Memory B cell (primary cell): ENCODE measurements around the gene LAMP1.
A peak's percentile ranks its signal among the peaks of the same experiment; 100 is the strongest.

Source experiments
- ATAC-seq: fragments of 150-1000 bp; cut with Tn5 transposase; 2 replicates; pipeline ENCODE4 v1.10.0; 2021; ENCODE audit warnings: low read depth, mild to moderate bottlenecking, moderate library complexity
- DNase-seq, 2 donors: peaks; one replicate each; pipeline ENCODE4 v3.0.0; 2022; ENCODE audit warnings: low spot score in 2 of 2
- H3K27ac Mint-ChIP-seq: one replicate; pipeline ENCODE4 v1.8.0; 2022; ENCODE audit warnings: mild to moderate bottlenecking, moderate library complexity, mixed read lengths
- H3K27me3 Mint-ChIP-seq: one replicate; pipeline ENCODE4 v1.8.0; 2022; ENCODE audit warnings: mixed read lengths
- H3K36me3 Mint-ChIP-seq: one replicate; pipeline ENCODE4 v1.8.0; 2022; ENCODE audit warnings: mild to moderate bottlenecking, mixed read lengths
- H3K4me1 Mint-ChIP-seq: one replicate; pipeline ENCODE4 v1.8.0; 2022; ENCODE audit warnings: mixed read lengths
- H3K4me3 Mint-ChIP-seq: one replicate; pipeline ENCODE4 v1.8.0; 2022; ENCODE audit warnings: mild to moderate bottlenecking, moderate library complexity, mixed read lengths
- H3K9me3 Mint-ChIP-seq: one replicate; pipeline ENCODE4 v1.8.0; 2022; ENCODE audit warnings: mixed read lengths

Gene LAMP1

GRCh38 chr13:113349491-113349890 is 52.5 kb downstream of the LAMP1 start:
- peaks cover 10% of the 10 kb centered on the region for H3K27me3 Mint-ChIP-seq

GRCh38 chr13:113350065-113350937 is 53.3 kb downstream of the LAMP1 start:
- ATAC-seq: no peak
- H3K27me3 Mint-ChIP-seq: peaks cover 10% of the 10 kb centered on the region
- H3K9me3 Mint-ChIP-seq: no peaks in the 10 kb centered on the region
- no peaks in the 10 kb centered on the region for H3K36me3 Mint-ChIP-seq
- no peak overlapping the region for H3K4me3 Mint-ChIP-seq
- DNase-seq: no peak
- no peak overlapping the region for H3K27ac Mint-ChIP-seq
- no peaks in the 10 kb centered on the region for H3K4me1 Mint-ChIP-seq

More at GRCh38 chr13:113349491-113349890, 52.5 kb downstream of the LAMP1 start:
- Mint-ChIP-seq H3K36me3 (no peaks in the 10 kb centered on the region), H3K9me3 (no peaks in the 10 kb centered on the region), H3K4me3 (no peak overlapping the region), H3K4me1 (no peaks in the 10 kb centered on the region), H3K27ac (no peak overlapping the region)
- DNase-seq: no peak
- ATAC-seq: no peak

GRCh38 chr13:113350938-113351335 is 53.9 kb downstream of the LAMP1 start:
- no peak for DNase-seq
- H3K36me3 Mint-ChIP-seq: no peaks in the 10 kb centered on the region
- H3K4me3 Mint-ChIP-seq: no peak overlapping the region
- no peaks in the 10 kb centered on the region for H3K9me3 Mint-ChIP-seq
- no peak overlapping the region for H3K27ac Mint-ChIP-seq
- H3K4me1 Mint-ChIP-seq: no peaks in the 10 kb centered on the region
- no peak for ATAC-seq
- H3K27me3 Mint-ChIP-seq: peaks cover 12% of the 10 kb centered on the region

GRCh38 chr13:113351514-113352026 is 54.5 kb downstream of the LAMP1 start:
- H3K4me3 Mint-ChIP-seq: no peak overlapping the region
- H3K27ac Mint-ChIP-seq: no peak overlapping the region
- DNase-seq (no peak), ATAC-seq (no peak)
- no peaks in the 10 kb centered on the region for H3K36me3 Mint-ChIP-seq
- no peaks in the 10 kb centered on the region for H3K9me3 Mint-ChIP-seq
- no peaks in the 10 kb centered on the region for H3K4me1 Mint-ChIP-seq
- peaks cover 12% of the 10 kb centered on the region for H3K27me3 Mint-ChIP-seq

- Mint-ChIP-seq H3K27me3 (peaks cover 12% of the 10 kb centered on the region), H3K4me1 (no peaks in the 10 kb centered on the region), H3K27ac (no peak overlapping the region), H3K4me3 (no peak overlapping the region), H3K36me3 (no peaks in the 10 kb centered on the region), H3K9me3 (no peaks in the 10 kb centered on the region)
- ATAC-seq (no peak), DNase-seq (no peak)
These were observed 56.2 kb downstream of the LAMP1 start for GRCh38 chr13:113353254-113353653.

- DNase-seq (no peak), ATAC-seq (no peak)
- H3K27me3 Mint-ChIP-seq: peaks cover 11% of the 10 kb centered on the region
- no peak overlapping the region for H3K27ac Mint-ChIP-seq
- no peak overlapping the region for H3K4me3 Mint-ChIP-seq
- no peaks in the 10 kb centered on the region for H3K9me3 Mint-ChIP-seq
- H3K4me1 Mint-ChIP-seq: no peaks in the 10 kb centered on the region
- H3K36me3 Mint-ChIP-seq: no peaks in the 10 kb centered on the region
These were observed 58.0 kb downstream of the LAMP1 start for GRCh38 chr13:113354831-113355610.

GRCh38 chr13:113355621-113356020 is 58.6 kb downstream of the LAMP1 start:
- Mint-ChIP-seq H3K27ac (no peak overlapping the region), H3K36me3 (no peaks in the 10 kb centered on the region), H3K4me1 (no peaks in the 10 kb centered on the region), H3K27me3 (peaks cover 7% of the 10 kb centered on the region), H3K4me3 (no peak overlapping the region), H3K9me3 (no peaks in the 10 kb centered on the region)
- no peak for ATAC-seq
- no peak for DNase-seq

- peaks cover 7% of the 10 kb centered on the region for H3K27me3 Mint-ChIP-seq
- H3K36me3 Mint-ChIP-seq: no peaks in the 10 kb centered on the region
- no peak overlapping the region for H3K27ac Mint-ChIP-seq
- H3K4me3 Mint-ChIP-seq: no peak overlapping the region
- DNase-seq: no peak
- no peaks in the 10 kb centered on the region for H3K4me1 Mint-ChIP-seq
- no peak for ATAC-seq
- H3K9me3 Mint-ChIP-seq: no peaks in the 10 kb centered on the region
These were observed 59.6 kb downstream of the LAMP1 start for GRCh38 chr13:113356596-113356995.

GRCh38 chr13:113357529-113357928 is 60.5 kb downstream of the LAMP1 start:
- DNase-seq: no peak
- Mint-ChIP-seq H3K4me3 (no peak overlapping the region), H3K27ac (no peak overlapping the region), H3K9me3 (no peaks in the 10 kb centered on the region), H3K27me3 (peaks cover 7% of the 10 kb centered on the region), H3K36me3 (no peaks in the 10 kb centered on the region), H3K4me1 (no peaks in the 10 kb centered on the region)
- ATAC-seq: no peak

GRCh38 chr13:113358653-113359190 is 61.7 kb downstream of the LAMP1 start:
- Mint-ChIP-seq H3K4me1 (no peaks in the 10 kb centered on the region), H3K4me3 (no peak overlapping the region), H3K27ac (no peak overlapping the region), H3K9me3 (no peaks in the 10 kb centered on the region), H3K27me3 (peaks cover 9% of the 10 kb centered on the region), H3K36me3 (no peaks in the 10 kb centered on the region)
- DNase-seq (no peak), ATAC-seq (no peak)

GRCh38 chr13:113359571-113359970 is 62.5 kb downstream of the LAMP1 start:
- no peak overlapping the region for H3K27ac Mint-ChIP-seq
- H3K4me3 Mint-ChIP-seq: no peak overlapping the region
- H3K9me3 Mint-ChIP-seq: no peaks in the 10 kb centered on the region
- H3K27me3 Mint-ChIP-seq: peaks cover 9% of the 10 kb centered on the region
- no peak for ATAC-seq
- no peaks in the 10 kb centered on the region for H3K36me3 Mint-ChIP-seq
- DNase-seq: no peak
- no peaks in the 10 kb centered on the region for H3K4me1 Mint-ChIP-seq

GRCh38 chr13:113360446-113360845 is 63.4 kb downstream of the LAMP1 start:
- no peaks in the 10 kb centered on the region for H3K4me1 Mint-ChIP-seq
- no peak overlapping the region for H3K27ac Mint-ChIP-seq
- H3K27me3 Mint-ChIP-seq: peaks cover 11% of the 10 kb centered on the region
- no peaks in the 10 kb centered on the region for H3K9me3 Mint-ChIP-seq
- peaks cover 1% of the 10 kb centered on the region for H3K36me3 Mint-ChIP-seq
- DNase-seq: no peak
- no peak for ATAC-seq
- no peak overlapping the region for H3K4me3 Mint-ChIP-seq

GRCh38 chr13:113361406-113361805 is 64.4 kb downstream of the LAMP1 start:
- no peaks in the 10 kb centered on the region for H3K4me1 Mint-ChIP-seq
- H3K27me3 Mint-ChIP-seq: peaks cover 13% of the 10 kb centered on the region
- H3K4me3 Mint-ChIP-seq: no peak overlapping the region
- no peaks in the 10 kb centered on the region for H3K9me3 Mint-ChIP-seq
- ATAC-seq (peak; percentile 26), DNase-seq (no peak)
- no peak overlapping the region for H3K27ac Mint-ChIP-seq
- peaks cover 1% of the 10 kb centered on the region for H3K36me3 Mint-ChIP-seq

- Mint-ChIP-seq H3K4me1 (no peaks in the 10 kb centered on the region), H3K36me3 (peaks cover 1% of the 10 kb centered on the region), H3K27me3 (peaks cover 10% of the 10 kb centered on the region), H3K9me3 (no peaks in the 10 kb centered on the region), H3K27ac (no peak overlapping the region), H3K4me3 (no peak overlapping the region)
- ATAC-seq (no peak), DNase-seq (no peak)
These were observed 67.4 kb downstream of the LAMP1 start for GRCh38 chr13:113364311-113364889.
